Muscle layer of colon (tissue), 2 donors: ENCODE measurements around the gene FHIP2A.
"Not testable (repeated sequence)": the region's sequence is repeated elsewhere in the genome, so short reads cannot be mapped to it uniquely, and the experiment has no call there.

Source experiments
- H3K27ac ChIP-seq: one replicate; pipeline ENCODE4 v1.7.0; 2013; ENCODE audit warnings: low read depth, mild to moderate bottlenecking, low read length, moderate library complexity
- H3K27me3 ChIP-seq, 2 donors: one replicate each; pipeline ENCODE4 v1.7.0; 2013; ENCODE audit warnings: low read length in 2 of 2, mild to moderate bottlenecking in 2 of 2; ENCODE audit not compliant: insufficient read depth in 2 of 2, control insufficient read depth in 1 of 2
- H3K36me3 ChIP-seq: one replicate; pipeline ENCODE4 v1.7.0; 2013; ENCODE audit warnings: mild to moderate bottlenecking, low read length; ENCODE audit not compliant: insufficient read depth
- H3K4me1 ChIP-seq: one replicate; pipeline ENCODE4 v1.7.0; 2013; ENCODE audit warnings: mild to moderate bottlenecking, low read length; ENCODE audit not compliant: insufficient read depth
- H3K4me3 ChIP-seq, 2 donors: one replicate each; pipeline ENCODE4 v1.7.0; 2013; ENCODE audit warnings: low read length in 2 of 2, low read depth in 1 of 2, mild to moderate bottlenecking in 1 of 2, moderate library complexity in 1 of 2
- H3K9ac ChIP-seq: one replicate; pipeline ENCODE4 v1.7.0; 2013; ENCODE audit warnings: low read length
- H3K9me3 ChIP-seq: one replicate; pipeline ENCODE4 v1.7.0; 2013; ENCODE audit warnings: mild to moderate bottlenecking, low read length
- donor health status: abdominal sarcoma.
- donor health status: Adenocarcinoma of cecum.

Gene FHIP2A

GRCh38 chr10:114845978-114846693, 24.6 kb downstream of the FHIP2A start:
- H3K27me3 ChIP-seq, result no peaks in the 10 kb centered on the region
- H3K4me1 ChIP-seq, result no peaks in the 10 kb centered on the region
- peaks cover 79% of the 10 kb centered on the region for H3K36me3 ChIP-seq
- H3K9ac ChIP-seq, result no peak overlapping the region
- H3K4me3 ChIP-seq, result no peak overlapping the region
- no peaks in the 10 kb centered on the region for H3K9me3 ChIP-seq
- no peak overlapping the region for H3K27ac ChIP-seq

GRCh38 chr10:114847517-114847916, 25.9 kb downstream of the FHIP2A start:
- peaks cover 83% of the 10 kb centered on the region for H3K36me3 ChIP-seq
- not testable (repeated sequence) for H3K4me1 ChIP-seq, H3K27ac ChIP-seq, H3K4me3 ChIP-seq, H3K9ac ChIP-seq, H3K27me3 ChIP-seq, H3K9me3 ChIP-seq

GRCh38 chr10:114849674-114850073, 28.1 kb downstream of the FHIP2A start:
- Histone ChIP-seq H3K27me3 (no peaks in the 10 kb centered on the region), H3K27ac (no peak overlapping the region), H3K4me1 (no peaks in the 10 kb centered on the region), H3K4me3 (no peak overlapping the region), H3K9ac (no peak overlapping the region), H3K9me3 (no peaks in the 10 kb centered on the region), H3K36me3 (peaks cover 73% of the 10 kb centered on the region)

GRCh38 chr10:114850126-114850525, 28.5 kb downstream of the FHIP2A start:
- H3K4me3 ChIP-seq, result no peak overlapping the region
- no peaks in the 10 kb centered on the region for H3K27me3 ChIP-seq
- no peak overlapping the region for H3K27ac ChIP-seq
- H3K36me3 ChIP-seq, result peaks cover 74% of the 10 kb centered on the region
- H3K9ac ChIP-seq, result no peak overlapping the region
- no peaks in the 10 kb centered on the region for H3K4me1 ChIP-seq
- no peaks in the 10 kb centered on the region for H3K9me3 ChIP-seq

- H3K36me3 ChIP-seq, result peaks cover 67% of the 10 kb centered on the region
Measured at GRCh38 chr10:114851336-114851735, 29.8 kb downstream of the FHIP2A start.

GRCh38 chr10:114852197-114852596, 30.6 kb downstream of the FHIP2A start:
- H3K9ac ChIP-seq, result no peak overlapping the region
- no peaks in the 10 kb centered on the region for H3K9me3 ChIP-seq
- peaks cover 58% of the 10 kb centered on the region for H3K36me3 ChIP-seq
- peaks cover 17% of the 10 kb centered on the region for H3K4me1 ChIP-seq
- no peaks in the 10 kb centered on the region for H3K27me3 ChIP-seq
- no peak overlapping the region for H3K4me3 ChIP-seq
- H3K27ac ChIP-seq, result no peak overlapping the region

More at GRCh38 chr10:114851336-114851735, 29.8 kb downstream of the FHIP2A start:
- Histone ChIP-seq H3K27me3 (no peaks in the 10 kb centered on the region), H3K4me1 (peaks cover 12% of the 10 kb centered on the region), H3K9me3 (no peaks in the 10 kb centered on the region), H3K27ac (no peak overlapping the region), H3K4me3 (no peak overlapping the region), H3K9ac (no peak overlapping the region)

- H3K9me3 ChIP-seq, result no peaks in the 10 kb centered on the region
- no peak overlapping the region for H3K9ac ChIP-seq
- no peak overlapping the region for H3K27ac ChIP-seq
- H3K4me3 ChIP-seq, result no peak overlapping the region
- H3K4me1 ChIP-seq, result peaks cover 37% of the 10 kb centered on the region
- no peaks in the 10 kb centered on the region for H3K27me3 ChIP-seq
- H3K36me3 ChIP-seq, result peaks cover 46% of the 10 kb centered on the region
Measured at GRCh38 chr10:114854906-114855305, 33.3 kb downstream of the FHIP2A start.

- Histone ChIP-seq H3K36me3 (peaks cover 37% of the 10 kb centered on the region), H3K4me3 (peak overlapping the region in 1 of 2 donors; percentile 16), H3K27ac (peak overlapping the region; percentile 3), H3K27me3 (no peaks in the 10 kb centered on the region), H3K9me3 (no peaks in the 10 kb centered on the region), H3K4me1 (peaks cover 37% of the 10 kb centered on the region), H3K9ac (no peak overlapping the region)
Measured at GRCh38 chr10:114855776-114856543, 34.4 kb downstream of the FHIP2A start.

GRCh38 chr10:114856544-114857287, 35.1 kb downstream of the FHIP2A start:
- H3K9ac ChIP-seq, result no peak overlapping the region
- peak overlapping the region; percentile 3 for H3K27ac ChIP-seq
- peaks cover 37% of the 10 kb centered on the region for H3K4me1 ChIP-seq
- peaks cover 38% of the 10 kb centered on the region for H3K36me3 ChIP-seq
- H3K9me3 ChIP-seq, result no peaks in the 10 kb centered on the region
- H3K27me3 ChIP-seq, result no peaks in the 10 kb centered on the region
- H3K4me3 ChIP-seq, result peak overlapping the region in 1 of 2 donors; percentile 16

GRCh38 chr10:114857288-114857565, 35.6 kb downstream of the FHIP2A start:
- not testable (repeated sequence) for H3K27me3 ChIP-seq, H3K9ac ChIP-seq, H3K27ac ChIP-seq, H3K4me3 ChIP-seq, H3K9me3 ChIP-seq
- Histone ChIP-seq H3K4me1 (peaks cover 37% of the 10 kb centered on the region), H3K36me3 (peaks cover 36% of the 10 kb centered on the region)

GRCh38 chr10:114857922-114858629, 36.5 kb downstream of the FHIP2A start:
- H3K4me3 ChIP-seq, result no peak overlapping the region
- no peak overlapping the region for H3K27ac ChIP-seq
- peaks cover 35% of the 10 kb centered on the region for H3K36me3 ChIP-seq
- H3K27me3 ChIP-seq, result no peaks in the 10 kb centered on the region
- no peak overlapping the region for H3K9ac ChIP-seq
- H3K9me3 ChIP-seq, result no peaks in the 10 kb centered on the region
- peaks cover 37% of the 10 kb centered on the region for H3K4me1 ChIP-seq
